H1 (cell line): ENCODE data around the gene PLEKHO1. TPM values are rescaled to one million over a fixed set of nuclear protein-coding genes. Genes with fewer than 3 reads are reported as not detected.
A peak's percentile ranks its signal among the peaks of the same experiment; 100 is the strongest.

Experiments used
- CTCF ChIA-PET: fragments of 300-600 bp; sonication (Branson Sonifier 250); formaldehyde crosslinking; loops from one replicate; lab custom pipeline; 2021; ENCODE audit not compliant: partially characterized antibody; lab: Charles Lee
- POLR2A ChIA-PET: fragments of 300-600 bp; sonication (Branson Sonifier 250); formaldehyde crosslinking; loops from one replicate; lab custom pipeline; 2021; ENCODE audit warnings: inconsistent platforms; ENCODE audit not compliant: partially characterized antibody; lab: Charles Lee
- DNase-seq, 2 experiments: peaks; one replicate each; pipeline versions ENCODE4 v3.0.0 to v3.0.0-alpha.2; 2010 to 2022; ENCODE audit warnings: low spot score in 2 of 2, low read depth in 1 of 2, mixed read lengths in 1 of 2
- FAIRE-seq: peaks from 2 replicates; lab custom pipeline; 2011; peaks lifted over from hg19 to GRCh38; lab: Jason Lieb, UNC
- H2AFZ ChIP-seq: 2 replicates; pipeline ENCODE4 v1.8.1; 2012; ENCODE audit warnings: low read length, inconsistent platforms
- H2AK5ac ChIP-seq: 2 replicates; pipeline ENCODE4 v1.6.1; 2013; ENCODE audit warnings: low read depth, low read length
- H2BK120ac ChIP-seq: replicated peaks from 2 replicates; pipeline ENCODE3; 2013; ENCODE audit warnings: low read depth, low read length, inconsistent platforms
- H2BK12ac ChIP-seq: 2 replicates; pipeline ENCODE4 v1.6.1; 2013; ENCODE audit warnings: low read depth, low read length
- H2BK15ac ChIP-seq: 2 replicates; pipeline ENCODE4 v1.6.1; 2013; ENCODE audit warnings: low read length
- H2BK20ac ChIP-seq: 2 replicates; pipeline ENCODE4 v1.6.1; 2013; ENCODE audit warnings: low read length
- H2BK5ac ChIP-seq: 2 replicates; pipeline ENCODE4 v1.6.1; 2013; ENCODE audit warnings: low read depth, low read length
- H3K14ac ChIP-seq: 2 replicates; pipeline ENCODE4 v1.6.1; 2013; ENCODE audit warnings: inconsistent platforms; ENCODE audit not compliant: insufficient read length
- H3K18ac ChIP-seq: 2 replicates; pipeline ENCODE4 v1.6.1; 2013; ENCODE audit warnings: low read length; ENCODE audit errors: extremely low read depth
- H3K23ac ChIP-seq: 2 replicates; pipeline ENCODE4 v1.6.1; 2013; ENCODE audit warnings: inconsistent platforms; ENCODE audit not compliant: insufficient read length
- H3K23me2 ChIP-seq: 2 replicates; pipeline ENCODE4 v1.6.1; 2013; ENCODE audit warnings: low read depth, low read length
- H3K27ac ChIP-seq: 2 replicates; pipeline ENCODE4 v1.6.1; 2011; ENCODE audit warnings: low read depth, low read length, inconsistent platforms
- H3K27me3 ChIP-seq, 4 experiments: replicated peaks in 1 of 4; 1 replicate in 1 of 4; 2 replicates in 3 of 4; pipeline versions ENCODE4 v1.6.1 to v1.8.1; 2011 to 2013; ENCODE audit warnings: low read length in 3 of 4, mild to moderate bottlenecking in 3 of 4, inconsistent platforms in 2 of 4, mixed read lengths in 2 of 4, moderate library complexity in 1 of 4; ENCODE audit not compliant: control insufficient read depth in 3 of 4, insufficient read depth in 3 of 4; ENCODE audit errors: extremely low read depth in 1 of 4
- H3K36me3 ChIP-seq, 4 experiments: 2 replicates each; pipeline versions ENCODE4 v1.6.1 to v1.8.1; 2011 to 2013; ENCODE audit warnings: mild to moderate bottlenecking in 4 of 4, low read length in 3 of 4, moderate library complexity in 2 of 4, control low read depth in 1 of 4, inconsistent platforms in 1 of 4; ENCODE audit not compliant: insufficient read depth in 4 of 4, control insufficient read depth in 2 of 4
- H3K4ac ChIP-seq: replicated peaks from 2 replicates; pipeline ENCODE3; 2013; ENCODE audit warnings: low read length, low read depth, mixed read lengths, inconsistent platforms; ENCODE audit not compliant: insufficient read length
- H3K4me1 ChIP-seq, 4 experiments: replicated peaks in 1 of 4; 1 replicate in 1 of 4; 2 replicates in 3 of 4; pipeline versions ENCODE4 v1.6.1 to v1.8.1; 2011 to 2013; ENCODE audit warnings: low read length in 3 of 4, inconsistent platforms in 2 of 4, mixed read lengths in 1 of 4; ENCODE audit not compliant: insufficient read depth in 4 of 4, control insufficient read depth in 3 of 4
- H3K4me2 ChIP-seq, 2 experiments: 2 replicates each; pipeline versions ENCODE4 v1.6.1 to v1.8.1; 2011 to 2013; ENCODE audit warnings: low read depth in 2 of 2, low read length in 2 of 2, control low read depth in 1 of 2, inconsistent platforms in 1 of 2, mild to moderate bottlenecking in 1 of 2; ENCODE audit not compliant: insufficient read depth in 1 of 2
- H3K4me3 ChIP-seq, 4 experiments: fragments of 200-600, 300-600 bp in 1 of 4; sonication (generic), shearing (Covaris generic), sonication (Bioruptor Twin) in 1 of 4; 2 replicates each; pipeline versions ENCODE4 v1.5.1 to v1.8.1; 2011 to 2016; ENCODE audit warnings: low read length in 4 of 4, low read depth in 3 of 4, control low read depth in 2 of 4, inconsistent platforms in 2 of 4, mild to moderate bottlenecking in 2 of 4, mixed read lengths in 1 of 4, moderate library complexity in 1 of 4; ENCODE audit not compliant: insufficient read depth in 2 of 4; ENCODE audit errors: extremely low read depth in 1 of 4
- H3K56ac ChIP-seq: replicated peaks from 2 replicates; pipeline ENCODE3; 2013; ENCODE audit warnings: low read depth, mild to moderate bottlenecking, mixed read lengths, low read length, inconsistent platforms; ENCODE audit not compliant: insufficient read length
- H3K79me1 ChIP-seq: 2 replicates; pipeline ENCODE4 v1.6.1; 2013; ENCODE audit warnings: low read depth, low read length, control low read depth
- H3K79me2 ChIP-seq, 2 experiments: 2 replicates each; pipeline versions ENCODE4 v1.6.1 to v1.8.1; 2012 to 2013; ENCODE audit warnings: low read length in 2 of 2, mild to moderate bottlenecking in 2 of 2, inconsistent platforms in 1 of 2; ENCODE audit not compliant: insufficient read depth in 2 of 2, control insufficient read depth in 1 of 2
- H3K9ac ChIP-seq, 4 experiments: replicated peaks in 1 of 4; 1 replicate in 1 of 4; 2 replicates in 3 of 4; pipeline versions ENCODE4 v1.6.1 to v1.8.1; 2011 to 2013; ENCODE audit warnings: low read depth in 3 of 4, low read length in 3 of 4, control low read depth in 2 of 4, mild to moderate bottlenecking in 2 of 4, moderate library complexity in 2 of 4, inconsistent platforms in 1 of 4; ENCODE audit errors: extremely low read depth in 1 of 4
- H3K9me3 ChIP-seq, 2 experiments: 2 replicates each; pipeline versions ENCODE4 v1.6.1 to v1.8.1; 2012 to 2013; ENCODE audit warnings: mild to moderate bottlenecking in 2 of 2, moderate library complexity in 2 of 2, control low read depth in 1 of 2, inconsistent platforms in 1 of 2, low read depth in 1 of 2, low read length in 1 of 2, mixed read lengths in 1 of 2; ENCODE audit not compliant: insufficient read depth in 2 of 2
- H4K20me1 ChIP-seq, 2 experiments: replicated peaks in 1 of 2; 2 replicates each; pipeline versions ENCODE3 to v1.8.1; 2011 to 2013; ENCODE audit warnings: inconsistent platforms in 2 of 2, low read length in 2 of 2, mild to moderate bottlenecking in 1 of 2; ENCODE audit not compliant: insufficient read depth in 2 of 2, control insufficient read depth in 1 of 2
- H4K5ac ChIP-seq: 2 replicates; pipeline ENCODE4 v1.6.1; 2013; ENCODE audit warnings: low read length, low read depth, mixed read lengths, inconsistent platforms; ENCODE audit not compliant: insufficient read length
- H4K8ac ChIP-seq: 2 replicates; pipeline ENCODE4 v1.8.0; 2013; ENCODE audit warnings: mild to moderate bottlenecking, moderate library complexity, low read length, inconsistent platforms; ENCODE audit not compliant: insufficient read depth; ENCODE audit errors: extremely low read depth
- H4K91ac ChIP-seq: replicated peaks from 2 replicates; pipeline ENCODE3; 2013; ENCODE audit warnings: low read length, mixed read lengths, inconsistent platforms; ENCODE audit not compliant: insufficient read length
- ASH2L ChIP-seq: fragments of 200-600, 300-600 bp; sonication (generic); IDR thresholded peaks from one replicate; pipeline ENCODE4 v1.7.1; 2017; ENCODE audit warnings: low read length
- E2F6 ChIP-seq: IDR thresholded peaks from 2 replicates; pipeline ENCODE4 v1.6.1; 2012; ENCODE audit warnings: inconsistent platforms
- FOSL1 ChIP-seq: IDR thresholded peaks from 2 replicates; pipeline ENCODE4 v1.6.1; 2011; ENCODE audit warnings: mild to moderate bottlenecking, low read depth, low read length, moderate library complexity; ENCODE audit not compliant: insufficient read depth
- GTF2F1 ChIP-seq: IDR thresholded peaks from 2 replicates; pipeline ENCODE4 v1.6.1; 2012; ENCODE audit warnings: low read depth, low read length, improper control_type of control experiment, borderline replicate concordance
- MAFK ChIP-seq: IDR thresholded peaks from 2 replicates; pipeline ENCODE4 v1.6.1; 2012; ENCODE audit warnings: low read depth, mild to moderate bottlenecking, improper control_type of control experiment, low read length
- POU5F1 ChIP-seq: IDR thresholded peaks from 2 replicates; pipeline ENCODE4 v1.6.1; 2011; ENCODE audit warnings: low read depth, mild to moderate bottlenecking, low read length, moderate library complexity
- SAP30 ChIP-seq: fragments of 300-600 bp; sonication (generic); IDR thresholded peaks from 2 replicates; pipeline ENCODE4 v1.7.1; 2012; ENCODE audit warnings: low read length, moderate library complexity, mild to moderate bottlenecking, inconsistent platforms; ENCODE audit not compliant: insufficient read depth, insufficient replicate concordance
- TCF12 ChIP-seq: IDR thresholded peaks from 2 replicates; pipeline ENCODE4 v1.6.1; 2011; ENCODE audit warnings: low read depth, mild to moderate bottlenecking, low read length
- USF2 ChIP-seq: IDR thresholded peaks from 2 replicates; pipeline ENCODE4 v1.6.1; 2011; ENCODE audit warnings: low read length, improper control_type of control experiment
- WGBS, 2 experiments: shearing (Covaris generic) in 1 of 2; methylation state at CpG; one replicate each; pipeline versions ENCODE4 v1.1.6 to v1.1.7; 2013 to 2015; ENCODE audit warnings: low lambda C conversion rate in 2 of 2, mixed read lengths in 2 of 2, inconsistent platforms in 1 of 2, low coverage in 1 of 2, missing lambda C conversion rate in 1 of 2; ENCODE audit not compliant: insufficient replicate concordance in 2 of 2, insufficient coverage in 1 of 2, insufficient read length in 1 of 2; ENCODE audit errors: extremely low coverage in 1 of 2, missing lambda C conversion rate in 1 of 2; 5-methylcytosine and 5-hydroxymethylcytosine counted together
- polyA plus RNA-seq, 7 experiments: library from polyadenylated mRNA; depleted of rRNA in 3 of 7; stranded (reverse) in 5 of 7; unstranded in 2 of 7; fragments of >200 nt in 5 of 7; fragments of 200-250 nt in 2 of 7; gene quantifications; 1 replicate in 5 of 7; 2 replicates in 1 of 7; 4 replicates in 1 of 7; pipeline versions ENCODE4 v1.2.1 to v1.2.3, GENCODE V29; 2011 to 2013; ENCODE audit warnings: missing spikeins in 2 of 7, mixed read lengths in 2 of 7
- total RNA-seq: library from RNA; stranded (reverse); fragmentation: NEBNext Ultra II Directional; extraction: Animal tissue kit (Norgen Biotek cat#: 25700); gene quantifications from 2 replicates; pipeline ENCODE4 v1.2.1, GENCODE V29; 2021

Gene PLEKHO1
- total and polyA plus RNA-seq, 2 of the 8 experiments (the other 6 are each of a cell fraction or from before 2014, with no cell fraction given) = 23.2 to 37.0 TPM

- Histone ChIP-seq H2AK5ac (no peak overlapping the region), H2BK20ac (no peak overlapping the region), H3K9me3 (no peaks in the 10 kb centered on the region), H3K27ac (no peak overlapping the region; the same call in 1 of the 2 replicates), H3K9ac (peak overlapping the region; percentile 67 to 94 (median 76)), H3K56ac (no peak overlapping the region), H2BK5ac (no peak overlapping the region), H3K14ac (no peak overlapping the region), H3K36me3 (peaks cover 5 to 21% (median 15%) of the 10 kb centered on the region in 4 experiments; a peak in 6 of 8 replicates), H3K4me3 (peak overlapping the region; percentile 73 to 99 (median 79)), H3K27me3 (peaks cover 0 to 2% (median 0%) of the 10 kb centered on the region in 4 experiments; a peak in 1 of 7 replicates), H2AFZ (no peak overlapping the region), H3K4me1 (peaks cover 0 to 14% (median 5%) of the 10 kb centered on the region in 4 experiments; a peak in 6 of 7 replicates), H4K5ac (no peak overlapping the region), H2BK12ac (no peak overlapping the region), H3K4me2 (peak overlapping the region; percentile 93 to 96), H2BK15ac (no peak overlapping the region), H3K23me2 (peaks cover 14% of the 10 kb centered on the region), H3K79me2 (peaks cover 0 to 19% of the 10 kb centered on the region in 2 experiments; a peak in 2 of 4 replicates), H4K91ac (no peak overlapping the region), H3K18ac (0 out of 2 replicates have a peak overlapping the region, but pooled peaks have one; percentile 40), H4K8ac (peak overlapping the region; percentile 77; the same call in 1 of the 2 replicates), H2BK120ac (no peak overlapping the region), H3K79me1 (no peaks in the 10 kb centered on the region), H3K23ac (no peak overlapping the region), H4K20me1 (peaks cover 0 to 5% of the 10 kb centered on the region in 2 experiments), H3K4ac (no peak overlapping the region)
- CTCF ChIA-PET = interaction anchor here (0.8 to 4.1 kb wide), 3 partner anchors 9 to 15 kb away, joined by 3 to 20 read pairs (median 8); no protein-coding TSS in a partner anchor
- DNase-seq (peak in 1 of 2 experiments; percentile 58), FAIRE-seq (no peak)
- 5% methylated on average over 11 of the region's 114 CpGs; no CpG with 5 or more reads in 1 of the 2 experiments for WGBS, 2 experiments
- POLR2A ChIA-PET = interaction anchor here (0.9 to 6.4 kb wide), 7 partner anchors 9 to 301 kb away, joined by 3 to 87 read pairs (median 5); a partner anchor contains a TSS
- TF ChIP-seq FOSL1 = no peak
- no peak for TF ChIP-seq TCF12
- no peak for TF ChIP-seq POU5F1
- no peak for TF ChIP-seq MAFK
- peak; percentile 46 for TF ChIP-seq ASH2L
- no peak for TF ChIP-seq SAP30
- TF ChIP-seq USF2 = no peak
- no peak for TF ChIP-seq E2F6
- TF ChIP-seq GTF2F1 = no peak
These were observed 661 bp downstream of the PLEKHO1 start for GRCh38 chr1:150150133-150151021.
